GM10847 (cell line): ENCODE data around the gene FHDC1.

Experiments used
- POLR2A ChIP-seq: IDR thresholded peaks from 2 replicates; pipeline ENCODE4 v1.6.1; 2011; ENCODE audit not compliant: insufficient read length; ENCODE audit errors: extremely low read depth

The FHDC1 gene

GRCh38 chr4:152935631-152936445, at the start of gene FHDC1:
Gene FHDC1, plus strand, starts transcription at chr4:152936323. Its CDS starts 6,735 bp downstream, at chr4:152943058.
- TF ChIP-seq POLR2A = no peak

- no peak for TF ChIP-seq POLR2A
These were observed 48.1 kb upstream of the FHDC1 start for GRCh38 chr4:152887981-152888380.

- TF ChIP-seq POLR2A = no peak
These were observed 43.1 kb upstream of the FHDC1 start for GRCh38 chr4:152892974-152893373.

- no peak for TF ChIP-seq POLR2A
These were observed 41.5 kb upstream of the FHDC1 start for GRCh38 chr4:152894673-152895072.

GRCh38 chr4:152896811-152897210, 39.3 kb upstream of the FHDC1 start:
- no peak for TF ChIP-seq POLR2A

- no peak for TF ChIP-seq POLR2A
These were observed 37.5 kb upstream of the FHDC1 start for GRCh38 chr4:152898606-152899005.

GRCh38 chr4:152900395-152900794, 35.7 kb upstream of the FHDC1 start:
- TF ChIP-seq POLR2A = no peak

- TF ChIP-seq POLR2A = no peak
These were observed 34.9 kb upstream of the FHDC1 start for GRCh38 chr4:152901205-152901604.

GRCh38 chr4:152903658-152904057, 32.5 kb upstream of the FHDC1 start:
- TF ChIP-seq POLR2A = no peak

GRCh38 chr4:152909901-152910300, 26.2 kb upstream of the FHDC1 start:
- no peak for TF ChIP-seq POLR2A

- no peak for TF ChIP-seq POLR2A
These were observed 25.6 kb upstream of the FHDC1 start for GRCh38 chr4:152910521-152910920.

GRCh38 chr4:152917543-152918395, 18.4 kb upstream of the FHDC1 start:
- TF ChIP-seq POLR2A = no peak

GRCh38 chr4:152919826-152920225, 16.3 kb upstream of the FHDC1 start:
- TF ChIP-seq POLR2A = no peak

GRCh38 chr4:152920768-152921167, 15.4 kb upstream of the FHDC1 start:
- TF ChIP-seq POLR2A = no peak

GRCh38 chr4:152921284-152921683, 14.8 kb upstream of the FHDC1 start:
- TF ChIP-seq POLR2A = no peak

- no peak for TF ChIP-seq POLR2A
These were observed 10.3 kb upstream of the FHDC1 start for GRCh38 chr4:152925851-152926250.
